HL-60 (cell line): ENCODE data around the gene ENSA.
"Not testable (repeated sequence)": the region's sequence is repeated elsewhere in the genome, so short reads cannot be mapped to it uniquely, and the experiment has no call there.

ENCODE experiments used
- DNase-seq, 2 experiments: peaks; one replicate each; pipeline ENCODE4 v3.0.0-alpha.2; 2010 to 2020; ENCODE audit warnings: low read depth in 1 of 2, low spot score in 1 of 2
- H3K27ac ChIP-seq: fragments of 250-450 bp; sonication (Bioruptor Pico); replicated peaks from 2 replicates; pipeline ENCODE4 v1.5.1; 2020; ENCODE audit warnings: mild to moderate bottlenecking, moderate library complexity
- H3K27me3 ChIP-seq: fragments of 250-450 bp; sonication (Bioruptor Pico); 2 replicates; pipeline ENCODE4 v1.5.1; 2021; ENCODE audit warnings: mild to moderate bottlenecking, moderate library complexity; ENCODE audit not compliant: insufficient read depth, poor library complexity, severe bottlenecking
- H3K4me3 ChIP-seq: replicated peaks from 2 replicates; pipeline ENCODE4 v1.5.1; 2011; ENCODE audit warnings: mild to moderate bottlenecking, control low read depth, low read length; ENCODE audit not compliant: insufficient read depth
- CTCF ChIP-seq: IDR thresholded peaks from one replicate; pipeline ENCODE4 v1.5.1; 2011; ENCODE audit warnings: low read length, control low read depth, inconsistent platforms; ENCODE audit not compliant: insufficient read depth
- GABPA ChIP-seq: IDR thresholded peaks from 2 replicates; pipeline ENCODE4 v1.6.1; 2012; ENCODE audit warnings: low read depth
- POLR2AphosphoS5 ChIP-seq: IDR thresholded peaks from 2 replicates; pipeline ENCODE4 v1.6.1; 2012; ENCODE audit warnings: low read depth
- REST ChIP-seq: IDR thresholded peaks from 2 replicates; pipeline ENCODE4 v1.6.1; 2012; ENCODE audit warnings: low read depth; ENCODE audit not compliant: insufficient replicate concordance
- SPI1 ChIP-seq: IDR thresholded peaks from 2 replicates; pipeline ENCODE4 v1.6.1; 2012; ENCODE audit warnings: low read depth, mild to moderate bottlenecking, borderline replicate concordance

The ENSA gene

DNA sequence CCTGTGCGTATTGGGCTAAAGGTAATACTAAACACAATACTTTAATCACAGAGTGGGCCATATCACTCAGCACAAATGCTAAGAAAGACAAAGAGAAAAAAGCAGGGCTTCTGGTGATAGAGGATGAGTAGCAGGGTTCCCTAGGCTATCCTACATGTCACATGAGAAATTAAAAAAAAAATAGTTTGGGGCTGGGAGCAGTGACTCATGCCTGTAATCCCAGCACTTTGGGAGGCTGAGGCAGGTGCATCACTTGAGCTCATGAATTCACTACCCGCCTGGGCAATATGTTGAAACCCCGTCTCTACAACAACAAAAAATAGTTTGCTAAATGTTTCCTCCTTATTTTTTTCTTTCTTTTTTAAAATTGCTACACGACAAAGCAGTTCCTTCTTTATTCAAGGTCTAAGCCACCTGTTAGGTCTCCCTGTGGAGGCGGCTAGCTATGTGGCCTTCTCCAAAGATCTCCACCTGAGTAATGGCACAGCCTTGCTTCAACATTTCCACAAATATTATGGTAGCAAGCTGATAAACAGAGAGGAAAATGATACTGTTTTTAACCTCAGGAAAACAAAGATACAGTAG, 1.5 kb downstream of the ENSA start:
- H3K27me3 ChIP-seq: no peaks in the 10 kb centered on the region
- peak overlapping the region; percentile 94 for H3K27ac ChIP-seq
- peak; percentile 28 to 56 for DNase-seq
- peak overlapping the region; percentile 89 for H3K4me3 ChIP-seq
- TF ChIP-seq SPI1 (peak; percentile 25; the same call in 1 of the 2 replicates), REST (no peak)

DNA sequence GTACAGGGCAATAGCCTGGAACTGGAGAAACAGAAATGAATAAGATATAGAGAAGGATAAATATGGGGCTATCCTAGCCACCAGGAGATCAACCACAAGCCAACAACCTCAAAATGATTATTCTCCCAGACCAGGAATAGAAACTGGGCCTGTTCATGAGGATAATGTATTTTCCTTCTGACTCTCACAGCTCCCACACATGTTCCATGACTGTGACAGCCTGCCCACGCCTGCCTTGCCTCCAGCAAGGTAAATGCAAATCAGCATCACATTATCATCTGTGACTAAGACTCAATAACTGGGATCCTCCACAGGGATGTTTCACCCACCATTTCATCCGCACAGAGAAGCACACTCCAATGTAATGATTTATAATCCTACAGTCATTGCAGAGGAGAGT, 3.3 kb downstream of the ENSA start:
- DNase-seq: no peak
- TF ChIP-seq POLR2AphosphoS5 (no peak), REST (no peak), GABPA (no peak), SPI1 (no peak), CTCF (no peak)
- Histone ChIP-seq H3K27ac (no peak overlapping the region), H3K27me3 (no peaks in the 10 kb centered on the region), H3K4me3 (no peak overlapping the region)

DNA sequence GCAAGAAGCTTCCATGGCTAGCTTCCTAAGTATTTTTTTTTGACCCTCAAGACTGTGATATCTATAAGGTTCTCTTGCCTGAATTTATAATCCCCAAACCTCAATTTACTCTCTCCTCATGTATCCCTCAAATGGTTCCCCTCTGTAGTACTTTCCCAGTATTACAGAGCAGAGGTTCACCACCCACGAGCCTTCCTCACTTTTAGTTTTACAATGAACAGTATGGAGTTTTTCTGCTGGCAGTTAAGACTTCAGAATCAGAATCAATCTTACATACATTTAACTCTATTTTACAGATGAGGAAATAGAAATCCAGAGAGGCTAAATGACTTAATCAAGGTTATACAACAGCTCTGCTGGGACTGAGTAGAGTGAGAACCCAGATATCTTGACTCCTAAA, 4.9 kb downstream of the ENSA start:
- H3K27ac ChIP-seq, H3K27me3 ChIP-seq, H3K4me3 ChIP-seq, DNase-seq: not testable (repeated sequence)

DNA sequence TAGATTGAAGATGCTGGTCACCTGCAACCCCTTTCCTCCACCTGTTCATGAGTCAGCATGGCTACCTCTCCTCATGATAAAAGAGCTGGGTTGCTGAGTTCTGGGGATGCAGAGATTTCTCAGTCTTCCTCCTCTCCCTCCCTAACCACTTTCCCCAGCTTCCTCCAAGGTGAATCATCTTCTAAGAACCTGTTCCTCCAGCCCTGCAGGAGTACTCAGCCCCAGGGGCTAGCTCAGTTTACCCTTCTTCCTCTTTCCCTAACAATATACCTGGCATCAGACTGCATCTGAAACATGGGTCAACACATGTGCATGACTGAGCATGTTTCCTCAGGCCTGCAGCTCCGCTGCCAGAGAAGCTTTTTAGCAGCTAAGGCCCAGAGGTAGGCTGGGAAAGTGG, 5.3 kb downstream of the ENSA start:
- H3K27ac ChIP-seq, H3K27me3 ChIP-seq, DNase-seq, H3K4me3 ChIP-seq: not testable (repeated sequence)

DNA sequence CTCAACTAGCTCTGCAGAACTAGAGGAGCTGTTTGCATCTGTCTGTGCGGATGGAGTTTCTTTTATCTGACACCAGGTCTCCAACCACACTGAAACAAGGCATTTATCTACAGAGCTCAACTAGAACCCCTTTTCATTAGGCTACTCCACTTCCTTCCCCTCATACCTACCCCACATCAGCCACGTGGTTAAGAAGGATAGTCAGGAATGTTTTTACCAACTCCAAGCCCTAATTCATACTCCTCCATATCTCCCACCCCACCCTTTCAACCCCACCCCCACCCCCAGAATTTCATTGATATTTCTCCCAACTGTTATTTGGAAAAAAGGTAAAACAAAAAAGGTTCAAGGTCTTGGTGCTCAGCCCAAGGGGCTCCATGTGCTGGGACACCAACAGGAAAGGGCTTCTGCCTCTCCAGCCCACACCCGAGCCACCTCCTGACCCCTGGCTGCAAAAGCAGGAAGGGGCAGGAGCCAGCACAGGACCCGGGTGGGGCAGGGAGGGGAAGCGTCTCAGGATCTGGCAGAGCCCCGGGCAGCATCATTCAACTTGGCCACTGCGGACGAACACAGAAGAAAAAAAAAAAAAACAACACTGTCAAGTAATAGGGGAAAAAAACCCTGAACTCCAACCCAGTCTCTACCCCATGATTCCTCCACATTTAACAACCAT, 7.0 kb downstream of the ENSA start:
- DNase-seq: no peak
- Histone ChIP-seq H3K27ac (peak overlapping the region; percentile 26; the same call in 1 of the 2 replicates), H3K4me3 (no peak overlapping the region), H3K27me3 (no peaks in the 10 kb centered on the region)
- TF ChIP-seq CTCF: no peak
- TF ChIP-seq SPI1: no peak
- TF ChIP-seq GABPA: no peak
- TF ChIP-seq REST: no peak
- TF ChIP-seq POLR2AphosphoS5: no peak
